HG03108 (cell line): Measurements from ENCODE around the gene CD200R1L.
A peak's percentile ranks its signal among the peaks of the same experiment; 100 is the strongest.
"Not testable (repeated sequence)": the region's sequence is repeated elsewhere in the genome, so short reads cannot be mapped to it uniquely, and the experiment has no call there.

Experiments
- ATAC-seq: cut with Tn5 transposase; IDR thresholded peaks from one replicate; pipeline ENCODE4 v1.9.1; 2021; ENCODE audit warnings: moderate library complexity; ENCODE audit not compliant: unreplicated experiment

Gene CD200R1L, protein sequence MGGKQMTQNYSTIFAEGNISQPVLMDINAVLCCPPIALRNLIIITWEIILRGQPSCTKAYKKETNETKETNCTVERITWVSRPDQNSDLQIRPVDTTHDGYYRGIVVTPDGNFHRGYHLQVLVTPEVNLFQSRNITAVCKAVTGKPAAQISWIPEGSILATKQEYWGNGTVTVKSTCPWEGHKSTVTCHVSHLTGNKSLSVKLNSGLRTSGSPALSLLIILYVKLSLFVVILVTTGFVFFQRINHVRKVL

DNA sequence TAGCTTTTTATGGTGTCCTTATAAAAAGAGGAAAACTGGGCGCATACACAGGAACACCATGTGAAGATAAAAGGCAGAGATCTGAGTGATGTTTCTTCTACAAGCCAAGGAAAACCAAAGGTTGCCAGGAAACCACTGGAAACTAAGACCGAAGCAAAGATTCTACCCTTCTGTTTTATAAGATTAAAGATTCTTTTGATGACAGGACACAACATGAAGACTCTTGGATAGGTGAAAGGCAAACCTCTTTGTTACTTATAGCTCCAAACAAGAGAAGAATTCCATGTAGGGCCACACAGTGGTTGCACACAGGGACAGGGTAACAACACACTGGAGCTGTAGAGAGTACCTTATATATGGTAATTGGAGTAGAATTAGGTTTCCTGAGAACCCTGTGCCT is at the start of gene CD200R1L:
Gene CD200R1L (minus strand): TSS at position 101 of the 400 bp plus-strand sequence. CDS start 17,497 bp downstream, outside the sequence.
- ATAC-seq, result no peak

DNA sequence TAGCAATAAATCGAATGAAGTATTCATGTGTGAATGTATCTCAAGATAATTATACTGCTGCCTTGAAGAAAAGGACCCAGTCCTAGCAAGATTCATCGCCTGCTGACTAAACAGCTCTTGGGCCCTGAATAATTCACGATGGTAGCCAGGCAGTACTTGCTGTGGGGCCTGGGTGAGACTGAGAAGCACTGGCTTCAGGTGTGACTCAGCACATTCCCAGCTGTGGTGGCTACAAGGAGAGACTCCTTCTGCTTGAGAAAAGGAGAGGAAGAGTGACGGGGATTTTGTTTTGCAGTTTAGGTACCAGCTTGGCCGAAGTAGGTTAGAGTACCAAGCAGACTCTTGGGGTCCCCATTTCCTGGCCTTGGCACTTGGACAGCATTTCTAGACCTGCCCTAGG is 47.6 kb upstream of the CD200R1L start:
- ATAC-seq, result no peak

DNA sequence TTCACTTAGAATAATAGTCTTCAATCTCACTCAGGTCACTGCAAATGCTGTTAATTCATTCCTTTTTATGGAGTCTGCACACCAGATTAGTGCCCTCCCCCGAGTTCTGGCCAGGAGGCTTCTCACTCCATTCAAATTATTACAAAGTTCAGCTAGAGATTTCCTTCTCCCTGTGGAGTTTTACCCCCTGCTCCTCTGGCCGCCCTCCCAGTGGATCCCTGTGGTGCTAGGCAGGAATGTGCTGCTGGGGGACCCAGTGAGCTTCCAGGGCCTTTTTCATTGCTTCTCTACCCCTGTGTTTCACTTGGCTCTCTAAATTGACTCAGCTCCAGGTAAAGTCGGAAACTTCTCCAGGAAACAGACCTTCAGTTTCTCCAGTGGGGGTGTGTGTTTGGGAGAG is 42.7 kb upstream of the CD200R1L start:
- ATAC-seq, result no peak

DNA sequence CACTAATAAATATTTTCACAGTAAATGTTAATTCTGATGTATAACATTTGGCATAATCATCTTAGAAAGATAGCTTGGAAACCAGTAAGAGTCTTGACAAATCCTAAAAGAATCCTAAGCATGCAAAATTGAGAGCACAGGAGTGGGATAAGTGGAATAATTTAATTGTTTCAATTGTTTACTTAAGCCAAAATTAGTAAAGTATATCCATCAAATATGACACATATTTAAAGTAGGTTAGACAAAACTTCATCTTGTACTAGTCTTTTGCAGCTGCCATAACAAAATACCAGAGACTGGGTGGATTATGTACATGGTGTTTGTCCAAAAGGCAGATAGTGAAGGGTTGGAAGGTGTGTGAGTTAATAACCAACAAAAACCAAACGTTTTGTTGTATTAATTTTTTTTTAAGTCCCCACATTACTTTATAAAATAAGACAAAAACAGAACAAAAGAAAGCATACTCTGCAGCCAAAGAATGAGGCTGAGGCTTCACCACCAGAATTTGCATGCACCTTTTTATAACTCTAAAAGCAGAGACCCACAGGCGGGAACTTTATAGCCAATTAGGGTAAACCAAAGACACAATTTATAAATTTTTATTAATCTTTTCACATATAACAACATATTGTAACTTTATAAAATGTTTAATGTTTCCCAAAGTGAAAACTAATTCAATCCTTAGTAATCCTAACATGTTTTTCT is 41.9 kb upstream of the CD200R1L start:
- ATAC-seq, result no peak

DNA sequence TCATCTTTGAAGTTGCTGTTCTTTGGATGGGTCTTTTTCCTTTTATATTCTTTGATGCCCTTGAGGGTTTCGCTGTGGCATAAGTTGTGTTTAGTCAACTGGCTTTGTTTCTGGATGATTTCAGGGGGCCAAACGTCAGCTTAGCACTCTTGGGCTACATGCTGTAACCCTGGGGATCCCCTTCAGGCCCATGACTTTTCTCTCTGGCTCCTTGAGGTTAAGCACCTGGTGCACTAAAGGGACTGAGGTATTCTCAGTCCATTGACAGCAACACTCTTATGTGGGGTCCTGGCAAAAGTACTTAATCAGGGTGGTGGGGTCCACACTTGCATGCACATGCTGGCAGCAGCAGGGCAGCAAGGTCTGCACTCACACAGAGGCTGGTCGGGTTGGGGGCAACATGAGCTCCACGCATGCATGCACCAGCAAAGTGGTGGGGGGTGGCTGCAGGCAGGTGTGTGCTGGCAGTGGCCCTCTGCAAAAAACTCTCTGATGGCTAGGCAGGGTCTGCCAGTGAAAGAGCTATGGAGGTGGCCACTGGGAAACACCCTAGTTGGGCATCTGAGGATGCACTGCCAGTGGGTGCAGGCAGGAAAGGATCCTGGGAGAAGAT is 38.1 kb upstream of the CD200R1L start:
- no peak for ATAC-seq

DNA sequence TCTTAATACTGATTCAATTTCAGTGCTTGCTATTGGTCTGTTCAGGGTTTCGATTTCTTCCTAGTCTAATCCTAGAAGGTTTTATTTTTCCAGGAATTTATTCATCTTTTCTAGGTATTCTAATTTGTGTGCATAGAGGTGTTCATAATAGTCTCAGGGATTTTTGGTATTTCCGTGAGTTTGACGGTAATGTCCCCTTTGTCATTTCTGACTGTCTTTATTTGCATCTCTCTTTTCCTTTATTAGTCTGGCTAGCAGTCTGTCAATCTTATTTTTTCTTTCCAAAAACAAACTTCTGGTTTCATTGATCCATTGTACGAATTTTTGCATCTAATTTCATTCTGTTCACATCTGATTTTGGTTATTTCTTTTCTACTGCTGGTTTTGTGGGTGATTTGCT is 35.2 kb upstream of the CD200R1L start:
- no peak for ATAC-seq

DNA sequence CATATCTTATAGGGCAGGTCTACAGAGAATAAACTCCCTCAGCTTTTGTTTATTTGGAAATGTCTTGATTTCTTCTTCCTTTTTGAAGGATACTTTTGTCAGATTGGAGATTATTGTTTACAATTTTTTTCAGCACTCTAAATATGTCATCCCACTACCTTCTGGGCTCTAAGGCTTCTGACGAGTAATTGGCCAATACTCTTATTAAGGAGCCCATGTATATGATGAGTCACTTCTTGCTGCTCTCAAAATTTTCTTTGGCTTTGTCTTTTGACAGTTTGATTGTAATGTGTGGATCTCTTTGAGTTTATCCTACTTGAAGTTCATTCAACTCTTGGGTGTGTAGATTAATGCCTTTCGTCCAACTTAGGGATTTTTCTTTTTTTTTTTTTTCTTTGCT is 28.9 kb upstream of the CD200R1L start:
- ATAC-seq, result no peak

DNA sequence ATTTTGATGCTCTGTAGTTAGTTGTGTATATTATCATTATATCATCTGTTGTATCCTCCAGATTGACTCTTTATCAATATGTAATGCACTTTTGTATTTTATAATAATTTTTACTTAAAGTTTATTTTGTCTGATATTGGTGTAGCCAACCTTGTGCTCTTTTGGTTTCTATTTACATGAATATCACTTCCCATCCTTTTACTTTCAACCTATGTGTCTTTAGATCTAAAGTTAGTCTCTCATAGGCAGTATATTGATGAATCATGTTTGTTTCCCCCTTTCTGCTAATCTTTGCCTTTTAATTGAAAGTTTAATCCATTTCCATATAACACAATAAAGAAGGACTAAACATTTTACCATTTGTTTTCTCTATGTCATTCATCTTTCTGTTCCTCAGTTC is 28.1 kb upstream of the CD200R1L start:
- ATAC-seq, result peak; percentile 47

DNA sequence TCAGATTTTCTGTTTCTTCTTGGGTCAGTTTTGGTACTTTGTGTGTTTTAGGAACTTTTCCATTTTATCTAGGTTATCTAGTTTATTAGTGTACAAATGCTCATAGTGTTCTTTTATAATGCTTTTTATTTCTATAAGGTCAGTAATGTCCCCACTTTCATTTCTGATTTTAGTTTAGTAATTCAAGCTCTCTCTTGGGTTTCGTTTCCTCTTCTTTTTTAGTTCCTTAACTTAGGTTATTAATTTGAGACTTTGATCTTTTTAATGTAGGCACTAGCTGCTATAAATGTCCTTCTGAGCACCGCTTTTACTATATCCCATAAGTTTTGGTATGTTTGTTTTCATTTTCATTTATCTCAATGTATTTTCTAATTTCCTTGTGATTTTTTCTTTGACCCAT is 27.0 kb upstream of the CD200R1L start:
- ATAC-seq, result peak; percentile 75

DNA sequence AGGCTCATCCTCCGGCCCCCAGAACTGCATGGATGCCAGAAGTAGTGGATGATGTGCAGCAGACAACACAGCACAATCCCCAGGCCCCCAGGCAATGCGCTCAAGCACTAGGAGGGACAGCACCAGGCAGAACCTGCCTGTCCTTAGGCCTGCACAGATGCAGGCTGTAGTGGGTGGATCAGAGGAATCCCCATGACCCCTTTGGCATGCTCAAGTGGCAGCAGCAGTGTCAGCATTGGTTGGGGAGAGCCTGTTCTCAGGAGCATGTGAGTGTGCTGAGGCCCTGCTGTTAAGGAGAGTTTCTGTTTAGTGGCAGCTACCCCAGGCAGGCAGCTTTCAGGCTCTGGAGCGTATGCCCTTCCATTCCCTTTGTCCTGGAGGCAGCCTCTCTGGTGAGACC is 25.1 kb upstream of the CD200R1L start:
- ATAC-seq, result no peak

DNA sequence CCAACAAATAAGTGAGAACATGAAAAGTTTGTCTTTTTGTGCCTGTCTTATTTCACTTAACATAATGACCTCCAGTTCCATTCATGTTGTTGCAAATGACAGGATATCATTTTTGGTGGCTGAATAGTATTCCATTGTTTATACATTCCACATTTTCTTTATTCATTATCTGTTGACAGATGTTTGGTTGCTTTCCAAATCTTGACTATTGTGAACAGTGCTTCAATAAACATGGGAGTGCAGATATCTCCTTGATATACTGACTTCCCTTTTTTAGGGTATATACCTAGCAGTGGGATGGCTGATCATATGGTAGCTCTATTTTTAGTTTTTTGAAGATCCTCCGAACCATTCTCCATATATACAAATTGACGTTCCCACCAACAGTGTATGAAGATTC is 19.1 kb upstream of the CD200R1L start:
- no peak for ATAC-seq

DNA sequence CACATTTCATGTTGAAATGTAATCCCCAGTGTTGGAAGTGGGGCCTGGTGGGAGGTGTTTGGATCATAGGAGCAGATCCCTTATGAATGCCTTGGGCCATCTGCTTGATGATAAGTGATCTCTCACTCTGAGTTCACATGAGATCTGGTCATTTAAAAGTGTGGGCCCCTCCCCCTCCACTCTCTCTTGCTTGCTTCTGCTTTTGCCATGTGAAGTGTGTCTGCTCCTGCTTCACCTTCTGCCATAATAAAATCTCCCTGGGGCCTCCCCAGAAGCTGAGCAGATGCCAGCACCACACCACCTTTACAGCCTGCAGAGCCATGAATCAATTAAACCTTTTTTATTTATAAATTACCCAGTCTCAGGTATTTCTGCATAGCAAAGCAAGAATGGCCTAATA is 14.2 kb upstream of the CD200R1L start:
- ATAC-seq, result no peak

DNA sequence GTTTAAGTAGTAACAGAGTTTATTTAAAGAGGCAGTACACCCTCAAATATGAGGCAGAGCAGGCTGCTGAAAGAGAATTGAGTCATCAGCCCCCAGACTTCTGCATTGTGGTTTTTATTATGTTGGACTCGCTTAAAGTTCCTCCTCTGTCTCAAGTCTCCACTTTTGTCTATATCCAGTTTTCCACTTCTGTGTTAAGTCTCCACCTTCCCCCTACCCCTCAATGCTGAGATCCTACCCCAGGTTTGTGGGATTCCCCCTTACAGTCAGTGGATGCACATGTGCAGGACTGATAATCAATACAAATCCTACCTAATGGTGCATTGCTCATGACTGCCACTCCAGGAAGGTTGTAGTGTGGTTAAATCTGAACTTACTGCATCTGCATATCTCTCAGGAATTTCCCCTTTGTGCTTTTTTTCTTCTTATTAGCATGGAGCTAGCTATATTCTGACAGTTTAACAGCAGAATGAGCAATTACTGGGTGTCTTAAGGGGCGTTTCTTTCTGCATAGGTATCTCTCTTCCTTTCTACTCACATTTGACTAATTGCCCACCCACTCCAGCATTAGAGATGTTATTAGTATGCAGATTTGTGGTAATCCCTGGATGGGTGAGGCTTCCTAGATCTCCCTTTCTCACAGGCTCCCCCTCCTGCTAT is 11.9 kb upstream of the CD200R1L start:
- ATAC-seq, result no peak

DNA sequence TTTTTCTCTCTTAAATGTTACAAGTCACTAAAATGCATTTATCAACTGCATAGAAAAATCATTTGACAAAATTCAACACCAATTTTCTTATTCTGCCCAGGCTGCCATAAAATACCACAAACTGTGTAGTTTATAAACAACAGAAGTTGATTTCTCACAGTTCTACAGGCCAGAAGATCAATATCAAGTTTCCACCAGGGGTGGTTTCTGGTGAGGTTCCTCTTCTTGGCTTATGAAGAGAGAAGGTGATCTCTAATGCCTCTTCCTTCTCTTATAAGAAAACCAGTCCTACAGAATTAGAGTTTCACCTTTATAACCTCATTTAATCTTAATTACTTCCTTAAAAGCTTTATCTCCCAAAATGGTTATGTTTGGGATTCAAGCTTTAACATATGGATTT is 10.9 kb upstream of the CD200R1L start:
- ATAC-seq, result no peak

DNA sequence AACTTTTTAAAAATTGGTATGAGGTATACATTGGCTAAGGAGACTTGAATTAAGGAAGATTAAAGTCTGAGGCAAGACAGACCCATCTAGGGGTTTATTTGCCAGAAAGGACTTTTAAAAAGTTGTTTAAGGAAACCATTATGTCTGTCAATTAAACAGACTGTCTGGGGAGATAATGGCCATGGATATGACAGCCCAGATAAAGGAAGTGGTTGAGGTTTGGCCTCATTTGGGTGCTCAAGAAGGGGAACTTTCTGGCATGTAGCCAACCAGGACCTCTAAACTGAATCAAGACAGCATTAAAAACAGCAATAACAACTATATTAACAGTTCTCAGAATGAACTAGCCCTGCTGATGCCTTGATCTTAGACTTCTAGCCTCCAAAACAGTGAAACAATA is 9.9 kb upstream of the CD200R1L start:
- ATAC-seq, result no peak

DNA sequence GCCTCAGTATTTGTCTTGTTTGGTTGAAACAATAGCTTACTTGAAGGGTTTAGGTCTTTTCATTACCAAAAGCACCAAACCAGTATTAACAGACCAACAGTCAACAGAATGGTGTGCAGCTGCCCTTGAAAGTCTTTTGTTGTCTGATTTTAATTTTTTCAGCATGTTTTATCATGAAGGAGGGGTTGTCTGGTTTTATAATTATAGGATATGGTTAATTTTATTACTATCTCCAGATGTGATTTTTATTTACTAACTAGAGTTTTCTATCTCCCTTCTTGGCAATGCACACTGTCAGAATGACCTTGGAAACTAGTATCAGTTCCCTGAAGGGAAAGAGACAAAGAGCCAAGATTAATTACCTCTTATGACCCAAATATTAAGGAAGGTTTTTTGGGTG is 9.2 kb upstream of the CD200R1L start:
- ATAC-seq, result no peak

DNA sequence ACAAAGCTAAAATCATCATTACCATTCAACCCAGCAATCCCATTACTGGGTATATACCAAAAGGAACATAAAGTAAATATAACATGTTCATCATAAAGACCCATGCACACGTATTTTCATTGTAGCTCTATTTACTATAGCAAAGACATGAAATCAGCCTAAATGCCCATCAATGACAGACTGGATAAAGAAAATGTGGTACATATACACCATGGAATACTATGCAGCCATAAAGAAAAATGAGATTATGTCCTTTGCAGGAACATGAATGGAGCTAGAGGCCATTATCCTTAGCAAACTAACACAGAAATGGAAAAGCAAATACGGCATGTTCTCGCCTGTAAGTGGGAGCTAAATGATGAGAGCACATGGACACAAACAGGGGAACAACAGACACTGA is 8.4 kb upstream of the CD200R1L start:
- ATAC-seq, result not testable (repeated sequence)

DNA sequence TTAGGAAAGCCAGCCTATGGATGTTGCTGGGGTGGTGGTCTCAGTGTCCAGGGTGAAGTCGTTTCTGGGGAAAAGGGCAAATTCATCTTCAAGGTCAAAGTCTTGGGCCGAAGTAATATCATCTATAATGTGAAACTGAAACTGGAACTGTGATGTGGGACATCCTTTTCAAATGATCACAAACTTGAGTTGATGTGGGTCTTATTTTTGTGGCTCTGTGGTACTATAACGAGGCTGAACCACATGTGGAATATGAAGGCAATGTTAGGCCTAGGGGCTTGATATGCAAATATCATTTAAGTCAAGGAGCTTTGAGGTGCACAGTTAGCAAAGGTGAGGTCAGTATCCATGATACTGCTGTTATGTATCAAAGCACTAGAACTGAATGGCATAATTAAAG is 1.5 kb upstream of the CD200R1L start:
- ATAC-seq, result no peak

DNA sequence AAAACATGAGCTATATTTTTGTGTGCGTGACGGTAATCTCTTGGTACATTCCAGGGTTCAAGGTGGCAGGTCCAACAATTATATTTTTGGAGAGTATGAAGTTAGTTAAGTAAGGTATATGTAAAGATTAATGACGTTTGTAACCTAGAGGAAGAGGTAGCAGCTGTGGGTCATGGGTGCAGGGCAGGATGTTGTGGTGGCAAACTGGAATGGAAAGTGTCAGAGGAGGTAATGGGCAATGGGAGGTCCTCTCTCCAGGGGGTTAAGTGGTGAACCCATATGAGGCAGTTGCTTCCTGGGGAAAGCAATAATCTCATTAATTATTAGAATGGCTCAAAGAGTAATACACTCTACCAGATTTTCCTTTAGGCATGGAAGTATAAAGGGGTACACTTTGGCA is 1.0 kb upstream of the CD200R1L start:
- ATAC-seq, result peak; percentile 90

DNA sequence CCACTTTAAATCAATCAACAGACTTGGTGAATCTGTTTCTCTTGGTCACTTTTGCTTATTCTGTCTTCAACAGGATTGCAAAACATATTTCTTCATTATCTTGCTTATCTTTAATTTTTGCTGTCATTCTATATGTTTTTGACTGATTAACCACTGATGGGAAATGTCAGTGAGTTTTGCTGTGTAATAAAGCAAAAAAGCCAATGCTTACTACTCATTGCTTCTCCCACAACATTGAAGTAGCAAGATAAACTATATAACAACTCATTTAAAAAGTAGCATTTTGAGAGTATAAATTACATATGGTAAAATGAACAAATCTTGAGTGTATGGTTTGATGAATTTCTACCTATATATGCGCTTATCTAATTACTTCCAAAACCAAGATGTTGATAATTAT is 892 bp downstream of the CD200R1L start:
- ATAC-seq, result no peak

DNA sequence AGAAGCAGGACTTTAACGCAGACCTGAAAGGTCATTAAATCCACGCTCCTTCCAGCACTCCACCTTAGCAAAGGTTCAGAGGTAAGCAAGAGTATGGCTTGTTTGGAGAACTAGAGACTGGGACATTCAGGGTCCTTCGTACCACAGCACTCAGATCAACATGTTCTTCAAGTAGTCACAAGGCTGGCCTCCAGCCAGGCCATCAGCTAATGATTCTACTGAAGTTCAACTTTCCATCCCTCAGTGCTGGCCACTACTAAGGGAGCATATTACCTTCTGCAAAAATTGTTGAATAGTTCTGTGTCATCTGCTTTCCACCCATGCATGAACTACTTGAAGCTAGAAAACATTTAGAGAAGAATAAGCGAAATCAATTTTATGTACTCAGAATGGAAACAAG is 17.6 kb downstream of the CD200R1L start:
- ATAC-seq, result no peak
